Upper lobe of right lung (tissue), 1 donor: ENCODE measurements around the gene ATIC. TPM values are rescaled to one million over a fixed set of nuclear protein-coding genes. Genes with fewer than 3 reads are reported as not detected.

Source experiments
- ATAC-seq: fragments of 200-7000 bp; cut with Tn5 transposase; one replicate; pipeline ENCODE4 v1.9.1; 2020; ENCODE audit warnings: mild to moderate bottlenecking, moderate library complexity
- DNase-seq: peaks from one replicate; pipeline ENCODE4 v3.0.0-alpha.2; 2020
- H3K27ac ChIP-seq: fragments of 200-600 bp; one replicate; pipeline ENCODE4 v1.8.0; 2022
- H3K27me3 ChIP-seq: fragments of 200-600 bp; one replicate; pipeline ENCODE4 v1.8.0; 2022; ENCODE audit warnings: mild to moderate bottlenecking
- H3K36me3 ChIP-seq: fragments of 200-600 bp; one replicate; pipeline ENCODE4 v1.8.0; 2022
- H3K4me1 ChIP-seq: fragments of 200-600 bp; one replicate; pipeline ENCODE4 v1.8.0; 2022
- H3K4me3 ChIP-seq: fragments of 200-600 bp; one replicate; pipeline ENCODE4 v1.8.0; 2022; ENCODE audit warnings: mild to moderate bottlenecking
- H3K9me3 ChIP-seq: fragments of 200-600 bp; one replicate; pipeline ENCODE4 v1.8.0; 2022
- CTCF ChIP-seq: fragments of 200-600 bp; IDR thresholded peaks from one replicate; pipeline ENCODE4 v1.8.0; 2022; ENCODE audit warnings: antibody characterized with exemption
- intact Hi-C: fragments of 100-400 bp; cut with DNase I; formaldehyde crosslinking; loops from one replicate; pipeline ENCODE4 v1.11.0; 2022
- total RNA-seq: library from RNA; stranded (reverse); fragmentation: NEBNext Ultra II Directional; extraction: Animal tissue kit (Norgen Biotek cat#: 25700); gene quantifications from one replicate; pipeline ENCODE4 v1.2.1, GENCODE V29; 2021
- donor health status: DM: no; HTN: yes; CAD: no; lungs with severe emphysema.

ATIC gene
- total RNA-seq, 1 donor from 2014 or later: 71.0 TPM

- H3K27ac ChIP-seq: no peak overlapping the region
- intact Hi-C loops: no loop called here
- H3K4me1 ChIP-seq: no peaks in the 10 kb centered on the region
- no peak for ATAC-seq
- H3K36me3 ChIP-seq: peaks cover 66% of the 10 kb centered on the region
- no peaks in the 10 kb centered on the region for H3K27me3 ChIP-seq
- TF ChIP-seq CTCF: no peak
- no peak for DNase-seq
- H3K9me3 ChIP-seq: no peaks in the 10 kb centered on the region
- H3K4me3 ChIP-seq: no peak overlapping the region
Observed at GRCh38 chr2:215361876-215362561, 50.2 kb downstream of the ATIC start.

GRCh38 chr2:215362562-215362904 is 50.7 kb downstream of the ATIC start:
- intact Hi-C loops: no loop called here
- Histone ChIP-seq H3K9me3 (no peaks in the 10 kb centered on the region), H3K4me1 (no peaks in the 10 kb centered on the region), H3K27ac (no peak overlapping the region), H3K27me3 (no peaks in the 10 kb centered on the region), H3K36me3 (peaks cover 70% of the 10 kb centered on the region), H3K4me3 (no peak overlapping the region)
- DNase-seq (no peak), ATAC-seq (no peak)
- no peak for TF ChIP-seq CTCF

GRCh38 chr2:215363039-215363438 is 51.2 kb downstream of the ATIC start:
- peaks cover 75% of the 10 kb centered on the region for H3K36me3 ChIP-seq
- intact Hi-C loops: no loop called here

GRCh38 chr2:215363461-215364156 is 51.8 kb downstream of the ATIC start:
- no peak overlapping the region for H3K27ac ChIP-seq
- H3K36me3 ChIP-seq: peaks cover 81% of the 10 kb centered on the region

More at GRCh38 chr2:215363039-215363438, 51.2 kb downstream of the ATIC start:
- no peak for DNase-seq
- Histone ChIP-seq H3K27ac (no peak overlapping the region), H3K9me3 (no peaks in the 10 kb centered on the region), H3K27me3 (no peaks in the 10 kb centered on the region), H3K4me3 (no peak overlapping the region), H3K4me1 (no peaks in the 10 kb centered on the region)
- no peak for ATAC-seq
- no peak for TF ChIP-seq CTCF

More at GRCh38 chr2:215363461-215364156, 51.8 kb downstream of the ATIC start:
- Histone ChIP-seq H3K4me3 (no peak overlapping the region), H3K4me1 (no peaks in the 10 kb centered on the region), H3K27me3 (no peaks in the 10 kb centered on the region), H3K9me3 (no peaks in the 10 kb centered on the region)
- no peak for TF ChIP-seq CTCF
- no peak for DNase-seq
- no peak for ATAC-seq
- intact Hi-C loops: no loop called here
